CD14-positive monocyte (primary cell): ENCODE results near the gene NHERF2. TPM values are rescaled to one million over a fixed set of nuclear protein-coding genes. Genes with fewer than 3 reads are reported as not detected.

Experiments used
- DNase-seq, 3 donors: peaks; one replicate each; pipeline ENCODE4 v3.0.0-alpha.2; 2011 to 2022
- H2AFZ ChIP-seq: 2 replicates; pipeline ENCODE4 v1.6.0; 2012; ENCODE audit warnings: mild to moderate bottlenecking, low read depth, low read length, inconsistent platforms; ENCODE audit not compliant: insufficient read depth, poor library complexity, severe bottlenecking
- H3K27ac ChIP-seq, 2 donors: 1 replicate in 1 of 2; 2 replicates in 1 of 2; pipeline ENCODE4 v1.5.1; 2012 to 2013; ENCODE audit warnings: low read length in 2 of 2, control low read depth in 1 of 2, inconsistent platforms in 1 of 2, low read depth in 1 of 2, mild to moderate bottlenecking in 1 of 2
- H3K27me3 ChIP-seq, 2 donors: one replicate each; pipeline versions ENCODE4 v1.6.0 to v1.6.1; 2011 to 2013; ENCODE audit warnings: low read length in 2 of 2; ENCODE audit not compliant: control insufficient read depth in 2 of 2, insufficient read depth in 2 of 2
- H3K36me3 ChIP-seq, 2 donors: replicated peaks in 1 of 2; 1 replicate in 1 of 2; 2 replicates in 1 of 2; pipeline versions ENCODE4 v1.5.1 to v1.6.1; 2012 to 2013; ENCODE audit warnings: low read length in 2 of 2, control low read depth in 1 of 2, inconsistent platforms in 1 of 2, mild to moderate bottlenecking in 1 of 2; ENCODE audit not compliant: insufficient read depth in 2 of 2, control insufficient read depth in 1 of 2
- H3K4me1 ChIP-seq, 2 donors: 1 replicate in 1 of 2; 2 replicates in 1 of 2; pipeline versions ENCODE4 v1.5.1 to v1.6.1; 2012 to 2013; ENCODE audit warnings: low read length in 2 of 2, control low read depth in 1 of 2, inconsistent platforms in 1 of 2, mild to moderate bottlenecking in 1 of 2, moderate library complexity in 1 of 2; ENCODE audit not compliant: insufficient read depth in 2 of 2, control insufficient read depth in 1 of 2
- H3K4me2 ChIP-seq: replicated peaks from 2 replicates; pipeline ENCODE3; 2012; ENCODE audit warnings: low read length, moderate library complexity, mild to moderate bottlenecking; ENCODE audit not compliant: poor library complexity, severe bottlenecking; ENCODE audit errors: extremely low read depth
- H3K4me3 ChIP-seq, 3 experiments: fragments of 200-600 bp in 1 of 3; sonication (generic) in 1 of 3; replicated peaks in 1 of 3; 1 replicate in 2 of 3; 2 replicates in 1 of 3; pipeline ENCODE4 v1.5.1; 2011 to 2013; ENCODE audit warnings: low read length in 3 of 3, mild to moderate bottlenecking in 3 of 3, control low read depth in 2 of 3, low read depth in 2 of 3, inconsistent platforms in 1 of 3, moderate library complexity in 1 of 3
- H3K79me2 ChIP-seq: 2 replicates; pipeline ENCODE4 v1.6.0; 2012; ENCODE audit warnings: mild to moderate bottlenecking, control low read depth, inconsistent platforms, low read length, moderate library complexity; ENCODE audit not compliant: insufficient read depth
- H3K9ac ChIP-seq: 2 replicates; pipeline ENCODE4 v1.6.0; 2017; ENCODE audit warnings: low read length, mild to moderate bottlenecking; ENCODE audit not compliant: insufficient read depth, poor library complexity, severe bottlenecking
- H3K9me3 ChIP-seq, 2 donors: replicated peaks in 1 of 2; 1 replicate in 1 of 2; 2 replicates in 1 of 2; pipeline versions ENCODE4 v1.5.1 to v1.6.1; 2012 to 2013; ENCODE audit warnings: low read length in 2 of 2, control low read depth in 1 of 2; ENCODE audit not compliant: control insufficient read depth in 1 of 2, insufficient read depth in 1 of 2
- H4K20me1 ChIP-seq: 2 replicates; pipeline ENCODE4 v1.6.0; 2012; ENCODE audit warnings: mild to moderate bottlenecking, low read length, control low read depth, moderate library complexity; ENCODE audit not compliant: insufficient read depth
- H3K27ac Mint-ChIP-seq, 7 donors: one replicate each; pipeline ENCODE4 v1.8.0; 2020; ENCODE audit warnings: mild to moderate bottlenecking in 7 of 7, mixed read lengths in 7 of 7, moderate library complexity in 6 of 7, inconsistent platforms in 2 of 7
- H3K27me3 Mint-ChIP-seq, 3 donors: one replicate each; pipeline ENCODE4 v1.8.0; 2021 to 2022; ENCODE audit warnings: low read depth in 3 of 3, mild to moderate bottlenecking in 3 of 3, mixed read lengths in 3 of 3, moderate library complexity in 3 of 3, inconsistent platforms in 1 of 3
- H3K36me3 Mint-ChIP-seq, 2 donors: one replicate each; pipeline ENCODE4 v1.8.0; 2020; ENCODE audit warnings: mixed read lengths in 2 of 2, inconsistent platforms in 1 of 2, mild to moderate bottlenecking in 1 of 2
- H3K4me1 Mint-ChIP-seq: one replicate; pipeline ENCODE4 v1.8.0; 2020; ENCODE audit warnings: mild to moderate bottlenecking, mixed read lengths
- H3K4me3 Mint-ChIP-seq, 2 donors: one replicate each; pipeline ENCODE4 v1.8.0; 2020; ENCODE audit warnings: mild to moderate bottlenecking in 2 of 2, mixed read lengths in 2 of 2, moderate library complexity in 1 of 2
- H3K9me3 Mint-ChIP-seq, 7 donors: one replicate each; pipeline ENCODE4 v1.8.0; 2020 to 2022; ENCODE audit warnings: mixed read lengths in 7 of 7, mild to moderate bottlenecking in 6 of 7, moderate library complexity in 6 of 7, inconsistent platforms in 2 of 7
- WGBS: methylation state at CpG from one replicate; pipeline ENCODE4 v1.1.5; 2013; ENCODE audit warnings: missing lambda C conversion rate; ENCODE audit not compliant: insufficient coverage; 5-methylcytosine and 5-hydroxymethylcytosine counted together
- intact Hi-C, 2 donors: fragments of 100-400 bp; cut with micrococcal nuclease; formaldehyde crosslinking; loops; one replicate each; pipeline versions ENCODE4 v1.15.0 to v1.15.1; 2023
- polyA plus RNA-seq, 3 donors: library from polyadenylated mRNA; depleted of rRNA in 1 of 3; unstranded in 2 of 3; stranded (reverse) in 1 of 3; fragments of 300-500 nt in 2 of 3; fragments of >200 nt in 1 of 3; fragmentation: Illumina TruSeq in 2 of 3; gene quantifications; 1 replicate in 2 of 3; 2 replicates in 1 of 3; pipeline ENCODE4 v1.2.3, GENCODE V29; 2012 to 2021
- TF ChIP-seq, protein P1 (sequence below): fragments of 200-600 bp; IDR thresholded peaks from one replicate; pipeline ENCODE4 v1.8.0; 2022; ENCODE audit warnings: antibody characterized with exemption, mild to moderate bottlenecking

Gene NHERF2
- polyA plus RNA-seq, 3 donors, result 0.66 to 8.2 (median 0.78) TPM

DNA sequence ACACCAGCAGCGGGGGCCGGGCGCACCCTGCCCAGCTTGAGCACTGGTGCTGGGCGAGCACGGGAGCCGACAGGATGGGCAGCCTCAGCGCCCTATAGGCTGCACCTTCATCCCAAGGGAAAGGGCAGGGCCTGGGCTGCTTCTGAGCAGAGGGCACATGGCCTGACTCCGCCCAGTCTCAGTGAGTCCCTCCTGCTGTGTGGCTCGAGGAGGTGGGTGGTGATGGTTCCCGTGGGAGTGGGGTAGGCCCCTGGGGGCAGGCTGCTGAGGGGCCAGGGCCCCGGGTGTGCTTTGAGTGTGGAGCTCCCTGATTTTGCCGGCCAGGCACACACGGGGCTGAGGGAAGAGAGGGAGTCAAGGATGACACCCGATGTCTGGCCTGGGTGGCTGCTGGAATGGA, 59.0 kb downstream of the NHERF2 start:
- Histone ChIP-seq H3K79me2 (no peaks in the 10 kb centered on the region), H3K9ac (no peak overlapping the region), H2AFZ (no peak overlapping the region), H3K9me3 (no peaks in the 10 kb centered on the region), H3K36me3 (peaks cover 81 to 90% of the 10 kb centered on the region in 2 donors), H3K4me2 (no peak overlapping the region), H3K27me3 (no peaks in the 10 kb centered on the region), H4K20me1 (no peaks in the 10 kb centered on the region), H3K27ac (no peak overlapping the region), H3K4me1 (no peaks in the 10 kb centered on the region), H3K4me3 (no peak overlapping the region)
- 95% methylated on average over 11 of the region's 14 CpGs for WGBS
- DNase-seq, result no peak
- intact Hi-C loops, result no loop called here
- Mint-ChIP-seq H3K27me3 (peaks cover 0 to 2% (median 0%) of the 10 kb centered on the region in 3 donors), H3K27ac (no peak overlapping the region), H3K4me1 (no peaks in the 10 kb centered on the region), H3K36me3 (peaks cover 38 to 79% of the 10 kb centered on the region in 2 donors), H3K4me3 (no peak overlapping the region), H3K9me3 (peaks cover 0 to 2% (median 0%) of the 10 kb centered on the region in 7 donors)
- TF ChIP-seq, protein P1, sequence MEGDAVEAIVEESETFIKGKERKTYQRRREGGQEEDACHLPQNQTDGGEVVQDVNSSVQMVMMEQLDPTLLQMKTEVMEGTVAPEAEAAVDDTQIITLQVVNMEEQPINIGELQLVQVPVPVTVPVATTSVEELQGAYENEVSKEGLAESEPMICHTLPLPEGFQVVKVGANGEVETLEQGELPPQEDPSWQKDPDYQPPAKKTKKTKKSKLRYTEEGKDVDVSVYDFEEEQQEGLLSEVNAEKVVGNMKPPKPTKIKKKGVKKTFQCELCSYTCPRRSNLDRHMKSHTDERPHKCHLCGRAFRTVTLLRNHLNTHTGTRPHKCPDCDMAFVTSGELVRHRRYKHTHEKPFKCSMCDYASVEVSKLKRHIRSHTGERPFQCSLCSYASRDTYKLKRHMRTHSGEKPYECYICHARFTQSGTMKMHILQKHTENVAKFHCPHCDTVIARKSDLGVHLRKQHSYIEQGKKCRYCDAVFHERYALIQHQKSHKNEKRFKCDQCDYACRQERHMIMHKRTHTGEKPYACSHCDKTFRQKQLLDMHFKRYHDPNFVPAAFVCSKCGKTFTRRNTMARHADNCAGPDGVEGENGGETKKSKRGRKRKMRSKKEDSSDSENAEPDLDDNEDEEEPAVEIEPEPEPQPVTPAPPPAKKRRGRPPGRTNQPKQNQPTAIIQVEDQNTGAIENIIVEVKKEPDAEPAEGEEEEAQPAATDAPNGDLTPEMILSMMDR, result no peak

DNA sequence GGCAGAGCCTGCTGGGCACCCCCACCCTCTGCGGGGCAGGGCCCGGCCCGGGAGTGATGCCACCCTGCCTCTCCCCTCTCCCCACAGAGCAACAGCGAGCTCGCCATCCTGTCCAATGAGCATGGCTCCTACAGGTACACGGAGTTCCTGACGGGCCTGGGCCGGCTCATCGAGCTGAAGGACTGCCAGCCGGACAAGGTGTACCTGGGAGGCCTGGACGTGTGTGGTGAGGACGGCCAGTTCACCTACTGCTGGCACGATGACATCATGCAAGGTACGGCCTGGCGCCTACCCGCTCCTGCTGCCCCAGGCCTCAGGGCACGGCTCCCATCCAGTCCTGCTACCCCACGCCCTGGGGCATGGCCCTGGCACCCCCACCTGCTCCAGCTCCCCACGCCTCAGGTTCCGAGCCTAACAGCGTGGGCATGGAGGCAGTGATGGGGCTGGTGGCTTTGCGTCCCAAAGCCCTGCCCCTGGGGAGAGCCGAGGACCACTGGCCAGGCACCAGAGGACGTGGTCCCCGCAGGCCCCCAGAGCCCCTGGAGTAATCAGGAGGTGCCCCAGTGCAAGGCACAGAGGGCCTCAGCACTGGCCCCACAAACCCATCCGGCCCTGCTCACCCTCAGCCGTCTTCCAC, 59.5 kb downstream of the NHERF2 start:
- DNase-seq, result no peak
- H3K27ac Mint-ChIP-seq, result no peak overlapping the region
- TF ChIP-seq, protein P1, result no peak
- Histone ChIP-seq H3K4me2 (no peak overlapping the region), H3K4me3 (no peak overlapping the region), H3K9me3 (no peaks in the 10 kb centered on the region), H3K36me3 (peaks cover 76 to 84% of the 10 kb centered on the region in 2 donors), H2AFZ (no peak overlapping the region), H3K79me2 (no peaks in the 10 kb centered on the region), H3K4me1 (no peaks in the 10 kb centered on the region), H3K9ac (no peak overlapping the region), H3K27me3 (no peaks in the 10 kb centered on the region), H4K20me1 (no peaks in the 10 kb centered on the region), H3K27ac (no peak overlapping the region)
- intact Hi-C loops, result no loop called here
- no peak overlapping the region for H3K4me3 Mint-ChIP-seq
- H3K36me3 Mint-ChIP-seq, result peaks cover 35 to 76% of the 10 kb centered on the region in 2 donors
- peaks cover 0 to 2% (median 0%) of the 10 kb centered on the region in 3 donors for H3K27me3 Mint-ChIP-seq
- H3K9me3 Mint-ChIP-seq, result peaks cover 0 to 2% (median 0%) of the 10 kb centered on the region in 7 donors
- WGBS, result 97% methylated on average over 24 of the region's 27 CpGs
- no peaks in the 10 kb centered on the region for H3K4me1 Mint-ChIP-seq
